ENCODE results near the gene SOX13. TPM values are rescaled to one million over a fixed set of nuclear protein-coding genes. Genes with fewer than 3 reads are reported as not detected.

SOX13 gene
- total RNA-seq, 4 donors from 2014 or later = 13.3 to 25.6 (median 21.7) TPM

- DNase-seq (ENCODE audit: extremely low spot score) = no peak
- H3K4me1 ChIP-seq = peaks cover 22 to 57% (median 54%) of the 10 kb centered on the region in 4 donors
- H3K27me3 ChIP-seq = no peaks in the 10 kb centered on the region
- peak overlapping the region in 1 of 4 donors; percentile 30 for H3K27ac ChIP-seq (replicated peaks in 1 of 4)
- H3K36me3 ChIP-seq = peaks cover 0 to 27% (median 15%) of the 10 kb centered on the region in 4 donors
- H3K4me3 ChIP-seq = no peak overlapping the region
- WGBS = 93% methylated on average over 4 of the region's 4 CpGs
- intact Hi-C loops (cut with DNase I) = no loop called here
- TF ChIP-seq POLR2A (IDR thresholded peaks at IDR 0.05; ENCODE audit: low read depth) = no peak
- no peak for TF ChIP-seq CTCF (IDR thresholded peaks at IDR 0.05)
- TF ChIP-seq EP300 (IDR thresholded peaks at IDR 0.05) = no peak
- TF ChIP-seq POLR2AphosphoS5 (IDR thresholded peaks at IDR 0.05) = no peak
- H3K9me3 ChIP-seq = no peaks in the 10 kb centered on the region
Observed at GRCh38 chr1:204130178-204130577, 57.3 kb downstream of the SOX13 start.

- no peak for DNase-seq (ENCODE audit: extremely low spot score)
- Histone ChIP-seq H3K4me3 (no peak overlapping the region), H3K27me3 (no peaks in the 10 kb centered on the region), H3K9me3 (no peaks in the 10 kb centered on the region), H3K27ac (replicated peaks in 1 of 4) (peak overlapping the region in 2 of 4 donors; percentile 20 to 30), H3K4me1 (peaks cover 22 to 50% (median 48%) of the 10 kb centered on the region in 4 donors), H3K36me3 (peaks cover 0 to 16% (median 7%) of the 10 kb centered on the region in 4 donors)
- TF ChIP-seq CTCF (IDR thresholded peaks at IDR 0.05) (no peak), POLR2AphosphoS5 (IDR thresholded peaks at IDR 0.05) (no peak), POLR2A (IDR thresholded peaks at IDR 0.05; ENCODE audit: low read depth) (no peak), EP300 (IDR thresholded peaks at IDR 0.05) (no peak)
- intact Hi-C loops (cut with DNase I) = no loop called here
- 55% methylated on average over 7 of the region's 11 CpGs for WGBS
Observed at GRCh38 chr1:204130981-204131892, 58.3 kb downstream of the SOX13 start.

- peaks cover 16 to 42% (median 41%) of the 10 kb centered on the region in 4 donors for H3K4me1 ChIP-seq
- H3K9me3 ChIP-seq = no peaks in the 10 kb centered on the region
- no peak overlapping the region for H3K4me3 ChIP-seq
- TF ChIP-seq POLR2A (IDR thresholded peaks at IDR 0.05; ENCODE audit: low read depth) (no peak), EP300 (IDR thresholded peaks at IDR 0.05) (no peak), POLR2AphosphoS5 (IDR thresholded peaks at IDR 0.05) (no peak), CTCF (IDR thresholded peaks at IDR 0.05) (no peak)
- intact Hi-C loops (cut with DNase I) = no loop called here
- WGBS = 94% methylated on average over 4 of the region's 4 CpGs
- H3K27me3 ChIP-seq = no peaks in the 10 kb centered on the region
- peaks cover 0 to 13% (median 4%) of the 10 kb centered on the region in 4 donors for H3K36me3 ChIP-seq
- no peak overlapping the region for H3K27ac ChIP-seq (replicated peaks in 1 of 4)
- DNase-seq (ENCODE audit: extremely low spot score) = no peak
Observed at GRCh38 chr1:204131978-204132377, 59.1 kb downstream of the SOX13 start.

- Histone ChIP-seq H3K4me1 (peaks cover 12 to 35% (median 34%) of the 10 kb centered on the region in 4 donors), H3K27me3 (no peaks in the 10 kb centered on the region), H3K36me3 (peaks cover 0 to 13% (median 7%) of the 10 kb centered on the region in 4 donors), H3K9me3 (no peaks in the 10 kb centered on the region), H3K27ac (replicated peaks in 1 of 4) (no peak overlapping the region), H3K4me3 (no peak overlapping the region)
- DNase-seq (ENCODE audit: extremely low spot score) = no peak
- 82% methylated on average over 6 of the region's 6 CpGs for WGBS
- intact Hi-C loops (cut with DNase I) = no loop called here
- TF ChIP-seq EP300 (IDR thresholded peaks at IDR 0.05) = no peak
- no peak for TF ChIP-seq CTCF (IDR thresholded peaks at IDR 0.05)
- no peak for TF ChIP-seq POLR2A (IDR thresholded peaks at IDR 0.05; ENCODE audit: low read depth)
- TF ChIP-seq POLR2AphosphoS5 (IDR thresholded peaks at IDR 0.05) = no peak
Observed at GRCh38 chr1:204132718-204133117, 59.8 kb downstream of the SOX13 start.

Measured in esophagus muscularis mucosa (tissue), 4 donors.